AG04449 (cell line): ENCODE results near the gene KMT2C.
"Not testable (repeated sequence)": the region's sequence is repeated elsewhere in the genome, so short reads cannot be mapped to it uniquely, and the experiment has no call there.

ENCODE experiments used
- CTCF ChIA-PET: fragments of 350-600 bp; formaldehyde crosslinking; extraction: SDS; loops from one replicate; lab custom pipeline; 2021; ENCODE audit warnings: antibody characterized with exemption; lab: Yijun Ruan, JAX
- POLR2A ChIA-PET: fragments of 400-600, 350-600 bp; formaldehyde crosslinking; extraction: SDS; loops from one replicate; lab custom pipeline; 2020; ENCODE audit warnings: antibody characterized with exemption, inconsistent platforms; lab: Yijun Ruan, JAX
- DNase-seq: peaks from one replicate; pipeline ENCODE4 v3.0.0-alpha.2; 2010; ENCODE audit warnings: low read depth, low spot score
- H3K4me3 ChIP-seq: 2 replicates; pipeline ENCODE4 v1.5.1; 2011; ENCODE audit warnings: low read depth, mild to moderate bottlenecking, control low read depth, low read length
- CTCF ChIP-seq: IDR thresholded peaks from one replicate; pipeline ENCODE4 v1.5.1; 2011; ENCODE audit warnings: mild to moderate bottlenecking, moderate library complexity, low read length, control low read depth, inconsistent platforms; ENCODE audit not compliant: insufficient read depth; ENCODE audit errors: missing control alignments

Gene KMT2C

GRCh38 chr7:152414779-152415178 is 21.0 kb downstream of the KMT2C start:
- ChIA-PET CTCF (interaction anchor here (1.3 kb wide), 1 partner anchor 20 kb away, joined by 4 read pairs; no protein-coding TSS in a partner anchor), POLR2A (interaction anchor here (0.7 kb wide), 1 partner anchor 158 kb away, joined by 3 read pairs; no protein-coding TSS in a partner anchor)
- no peak overlapping the region for H3K4me3 ChIP-seq
- TF ChIP-seq CTCF, result no peak
- no peak for DNase-seq

- TF ChIP-seq CTCF, result no peak
Observed at GRCh38 chr7:152411389-152411788, 24.4 kb downstream of the KMT2C start.

GRCh38 chr7:152406491-152406890 is 29.3 kb downstream of the KMT2C start:
- no peak for TF ChIP-seq CTCF
- POLR2A ChIA-PET, result no interaction called here
- H3K4me3 ChIP-seq, result no peak overlapping the region
- no peak for DNase-seq
- CTCF ChIA-PET, result interaction anchor here (0.7 kb wide), 1 partner anchor 9 kb away, joined by 3 read pairs; no protein-coding TSS in a partner anchor

More at GRCh38 chr7:152411389-152411788, 24.4 kb downstream of the KMT2C start:
- H3K4me3 ChIP-seq, result no peak overlapping the region
- no peak for DNase-seq
- POLR2A ChIA-PET, result no interaction called here
- CTCF ChIA-PET, result no interaction called here

DNA sequence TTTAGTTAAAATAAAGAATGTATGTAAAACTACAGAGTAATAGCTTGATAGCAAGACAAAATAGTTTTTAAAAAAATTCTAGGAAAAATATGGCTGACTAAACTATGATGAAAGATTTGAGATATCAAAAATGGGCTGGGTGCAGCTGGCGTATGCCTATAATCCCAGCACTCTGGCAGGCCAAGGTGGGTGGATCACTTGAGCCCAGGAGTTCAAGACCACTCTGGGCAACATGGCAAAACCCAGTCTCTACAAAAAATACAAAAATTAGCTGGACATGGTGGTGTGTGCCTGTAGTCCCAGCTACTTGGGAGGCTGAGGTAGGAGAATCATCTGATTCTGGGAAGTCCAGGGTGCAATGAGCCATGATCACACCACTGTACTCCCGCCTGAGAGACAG is 29.8 kb downstream of the KMT2C start:
- CTCF ChIA-PET, result interaction anchor here (0.7 to 1.8 kb wide), 2 partner anchors 10 to 12 kb away, joined by 3 to 5 read pairs; no protein-coding TSS in a partner anchor
- H3K4me3 ChIP-seq, POLR2A ChIA-PET, DNase-seq: not testable (repeated sequence)

DNA sequence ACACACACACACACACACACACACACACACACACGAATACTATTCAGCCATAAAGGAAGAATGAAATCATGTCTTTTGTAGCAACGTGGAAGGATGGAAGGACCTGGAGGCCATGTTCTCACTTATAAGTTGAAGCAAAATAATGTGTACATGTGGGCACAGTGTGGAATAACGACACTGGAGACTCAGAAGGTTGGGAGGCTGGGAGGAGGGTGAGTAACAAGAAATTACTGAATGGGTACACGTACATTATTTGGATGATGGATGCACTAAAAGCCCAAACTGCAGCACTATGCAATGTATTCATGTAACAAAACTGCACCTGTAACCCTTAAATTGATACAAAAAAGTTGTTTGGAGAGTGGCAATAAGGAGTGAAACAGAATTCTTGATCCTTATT is 32.1 kb downstream of the KMT2C start:
- POLR2A ChIA-PET, result interaction anchor here (0.7 kb wide), 1 partner anchor 52 kb away, joined by 3 read pairs; no protein-coding TSS in a partner anchor
- CTCF ChIA-PET, result no interaction called here
- TF ChIP-seq CTCF, result no peak
- H3K4me3 ChIP-seq, result no peak overlapping the region
- no peak for DNase-seq

DNA sequence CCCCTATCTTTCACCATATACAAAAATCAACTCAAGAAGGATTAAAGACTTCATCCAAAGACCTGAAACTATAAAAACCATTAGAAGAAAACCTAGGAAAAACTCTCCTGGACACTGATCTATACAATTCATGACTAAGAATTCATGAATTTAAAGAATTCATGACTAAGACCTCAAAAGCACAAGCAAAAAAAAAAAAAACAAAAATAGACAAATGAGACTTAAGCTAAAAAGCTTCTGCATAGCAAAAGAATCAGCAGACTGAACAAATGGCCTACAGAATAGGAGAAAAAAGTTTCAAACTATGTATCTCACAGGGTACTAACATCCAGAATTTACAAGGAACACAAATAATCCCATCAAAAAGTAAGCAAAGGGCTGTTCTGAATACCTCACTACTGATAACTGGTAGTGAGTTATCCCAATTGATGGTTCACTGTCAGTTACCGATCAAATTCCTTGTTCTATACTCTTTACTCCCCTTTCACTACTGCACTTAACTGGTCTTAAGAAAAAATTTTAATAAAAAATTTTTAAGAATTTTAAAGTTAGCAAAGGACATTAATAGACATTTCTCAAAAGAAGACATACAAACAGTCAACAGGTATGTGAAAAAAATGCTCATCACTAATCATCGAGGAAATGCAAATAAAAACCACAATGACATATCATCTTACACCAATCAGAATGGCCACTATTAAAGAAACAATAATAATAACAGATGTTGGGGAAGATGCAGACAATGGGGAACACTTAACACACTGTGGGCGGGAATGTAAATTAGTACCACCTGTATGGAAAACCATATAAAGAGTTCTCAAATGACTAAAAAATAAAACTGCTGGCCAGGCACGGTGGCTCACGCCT is 33.2 kb downstream of the KMT2C start:
- ChIA-PET CTCF (no interaction called here), POLR2A (no interaction called here)
- H3K4me3 ChIP-seq, result no peak overlapping the region
- no peak for DNase-seq
- TF ChIP-seq CTCF, result no peak
